ENCODE data around the gene DPP6. TPM values are rescaled to one million over a fixed set of nuclear protein-coding genes. Genes with fewer than 3 reads are reported as not detected.

The DPP6 gene
- total RNA-seq, 1 experiment from 2014 or later: not detected

DNA sequence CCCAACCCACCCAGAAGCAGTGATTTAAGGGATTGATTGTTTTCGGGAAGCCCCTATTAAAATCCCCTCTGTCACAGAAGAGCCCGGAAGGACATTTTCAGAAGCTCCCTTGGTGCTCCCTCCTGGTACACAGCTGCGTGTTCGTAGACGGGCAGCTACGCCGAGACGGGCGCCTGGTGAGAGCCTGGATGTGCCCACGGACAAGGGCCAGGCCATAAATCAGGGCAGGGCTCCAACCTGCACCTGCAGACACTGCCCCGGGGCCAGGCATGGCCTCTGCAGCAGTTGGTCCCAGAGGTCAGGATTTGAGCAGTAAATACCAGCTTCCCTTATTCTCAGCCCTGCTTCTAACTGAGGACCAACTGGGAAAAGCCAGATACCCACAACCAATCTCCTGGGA is 843.9 kb downstream of the DPP6 start:
- Histone ChIP-seq H3K4me2 (no peak overlapping the region), H3K4me3 (no peak overlapping the region), H3K9me2 (ENCODE audit: insufficient read depth) (no peaks in the 10 kb centered on the region), H3K27ac (no peak overlapping the region), H3F3A (ENCODE audit: insufficient read depth, low read depth) (no peaks in the 10 kb centered on the region), H3K27me3 (ENCODE audit: insufficient read depth, low read depth) (peaks cover 99% of the 10 kb centered on the region), H2AFZ (no peak overlapping the region), H3K36me3 (ENCODE audit: low read depth) (no peaks in the 10 kb centered on the region), H4K20me1 (ENCODE audit: insufficient read depth) (no peaks in the 10 kb centered on the region), H3K9me3 (ENCODE audit: insufficient read depth, low read depth) (no peaks in the 10 kb centered on the region), H3K4me1 (replicated peaks; ENCODE audit: insufficient read depth) (no peaks in the 10 kb centered on the region), H3K79me2 (ENCODE audit: low read depth) (no peaks in the 10 kb centered on the region)
- no TSS peak for BruUV-seq (replicated peaks)
- POLR2A ChIA-PET (ENCODE audit: unreplicated experiment): no interaction called here
- DNase-seq: no peak
- CTCF ChIA-PET: no interaction called here
- TF ChIP-seq CTCF (conservative IDR thresholded peaks at IDR 0.05) (no peak), EZH2 (IDR thresholded peaks at IDR 0.05; ENCODE audit: low read depth) (no peak)
- intact Hi-C loops (cut with micrococcal nuclease; ENCODE audit: unreplicated experiment): no loop called here

GRCh38 chr7:154898973-154899855 is 847.0 kb downstream of the DPP6 start:
- BruUV-seq (replicated peaks): no TSS peak
- Histone ChIP-seq H3K79me2 (ENCODE audit: low read depth) (no peaks in the 10 kb centered on the region), H3K4me3 (no peak overlapping the region), H3K36me3 (ENCODE audit: low read depth) (no peaks in the 10 kb centered on the region), H3K9me3 (ENCODE audit: insufficient read depth, low read depth) (no peaks in the 10 kb centered on the region), H3K4me2 (no peak overlapping the region), H4K20me1 (ENCODE audit: insufficient read depth) (no peaks in the 10 kb centered on the region), H3K27me3 (ENCODE audit: insufficient read depth, low read depth) (peaks cover 97% of the 10 kb centered on the region), H3F3A (ENCODE audit: insufficient read depth, low read depth) (no peaks in the 10 kb centered on the region), H2AFZ (no peak overlapping the region), H3K9me2 (ENCODE audit: insufficient read depth) (no peaks in the 10 kb centered on the region), H3K4me1 (replicated peaks; ENCODE audit: insufficient read depth) (no peaks in the 10 kb centered on the region), H3K27ac (no peak overlapping the region)
- ChIA-PET CTCF (no interaction called here), POLR2A (ENCODE audit: unreplicated experiment) (no interaction called here)
- TF ChIP-seq EZH2 (IDR thresholded peaks at IDR 0.05; ENCODE audit: low read depth) (no peak), CTCF (conservative IDR thresholded peaks at IDR 0.05) (no peak)
- DNase-seq: no peak
- intact Hi-C loops (cut with micrococcal nuclease; ENCODE audit: unreplicated experiment): no loop called here

DNA sequence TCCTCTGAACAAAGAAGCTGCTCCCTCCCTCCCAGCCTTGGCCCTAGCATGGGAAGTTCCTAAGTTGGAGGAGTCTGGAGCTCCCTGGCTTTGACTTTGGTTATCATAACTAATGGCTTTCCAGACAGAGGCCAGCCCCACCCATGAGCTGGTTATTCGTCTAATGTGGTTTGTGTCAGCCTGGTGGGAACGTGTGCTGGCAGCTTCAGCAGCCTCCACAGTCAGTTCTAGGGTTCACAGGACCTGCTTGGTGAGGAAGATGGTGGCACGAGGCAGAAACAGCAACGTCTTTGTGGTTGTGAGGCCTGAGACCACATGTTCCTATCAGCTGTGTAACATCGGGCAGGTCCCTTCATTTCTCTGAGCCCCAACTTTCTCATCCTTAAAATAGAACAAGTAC is 847.7 kb downstream of the DPP6 start:
- no peaks in the 10 kb centered on the region for H4K20me1 ChIP-seq (ENCODE audit: insufficient read depth)
- ChIA-PET CTCF (no interaction called here), POLR2A (ENCODE audit: unreplicated experiment) (no interaction called here)
- H3K27ac ChIP-seq: no peak overlapping the region
- H3K9me2 ChIP-seq (ENCODE audit: insufficient read depth): no peaks in the 10 kb centered on the region
- H3K9me3 ChIP-seq (ENCODE audit: insufficient read depth, low read depth): no peaks in the 10 kb centered on the region
- peaks cover 97% of the 10 kb centered on the region for H3K27me3 ChIP-seq (ENCODE audit: insufficient read depth, low read depth)
- H3K4me2 ChIP-seq: no peak overlapping the region
- BruUV-seq (replicated peaks): no TSS peak
- no peak for DNase-seq
- TF ChIP-seq EZH2 (IDR thresholded peaks at IDR 0.05; ENCODE audit: low read depth) (no peak), CTCF (conservative IDR thresholded peaks at IDR 0.05) (no peak)
- no peak overlapping the region for H2AFZ ChIP-seq
- H3K4me1 ChIP-seq (replicated peaks; ENCODE audit: insufficient read depth): no peaks in the 10 kb centered on the region
- no peaks in the 10 kb centered on the region for H3F3A ChIP-seq (ENCODE audit: insufficient read depth, low read depth)
- no peaks in the 10 kb centered on the region for H3K36me3 ChIP-seq (ENCODE audit: low read depth)
- no peaks in the 10 kb centered on the region for H3K79me2 ChIP-seq (ENCODE audit: low read depth)
- H3K4me3 ChIP-seq: no peak overlapping the region
- intact Hi-C loops (cut with micrococcal nuclease; ENCODE audit: unreplicated experiment): no loop called here
